ENCODE results near the gene SHPK.

DNA sequence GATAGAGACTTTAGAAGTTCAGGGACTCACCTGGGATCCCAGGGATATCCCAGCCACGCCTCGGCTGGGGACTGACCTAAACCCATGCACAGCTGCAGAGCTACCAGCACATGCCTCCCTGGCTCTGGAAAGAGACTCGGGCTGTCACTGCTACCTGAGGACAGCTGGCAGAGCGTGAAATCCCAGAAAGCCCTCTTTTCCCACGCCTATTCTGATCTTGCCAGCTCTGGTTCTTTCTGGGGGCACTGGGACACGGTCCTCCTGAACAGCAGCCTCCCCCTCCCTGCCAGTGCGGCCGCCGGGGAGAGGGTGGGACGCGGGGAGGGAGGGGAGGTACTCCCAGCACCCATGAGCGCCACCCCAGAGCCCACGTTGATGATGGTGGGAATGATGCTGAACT, 49.1 kb upstream of the SHPK start:
- no peak for TF ChIP-seq POLR2A (IDR thresholded peaks at IDR 0.05; ENCODE audit: borderline replicate concordance, extremely low read depth, insufficient read depth, insufficient read length)
- TF ChIP-seq SP1 (IDR thresholded peaks at IDR 0.05; ENCODE audit: low read depth) = no peak
- TF ChIP-seq, protein P1, sequence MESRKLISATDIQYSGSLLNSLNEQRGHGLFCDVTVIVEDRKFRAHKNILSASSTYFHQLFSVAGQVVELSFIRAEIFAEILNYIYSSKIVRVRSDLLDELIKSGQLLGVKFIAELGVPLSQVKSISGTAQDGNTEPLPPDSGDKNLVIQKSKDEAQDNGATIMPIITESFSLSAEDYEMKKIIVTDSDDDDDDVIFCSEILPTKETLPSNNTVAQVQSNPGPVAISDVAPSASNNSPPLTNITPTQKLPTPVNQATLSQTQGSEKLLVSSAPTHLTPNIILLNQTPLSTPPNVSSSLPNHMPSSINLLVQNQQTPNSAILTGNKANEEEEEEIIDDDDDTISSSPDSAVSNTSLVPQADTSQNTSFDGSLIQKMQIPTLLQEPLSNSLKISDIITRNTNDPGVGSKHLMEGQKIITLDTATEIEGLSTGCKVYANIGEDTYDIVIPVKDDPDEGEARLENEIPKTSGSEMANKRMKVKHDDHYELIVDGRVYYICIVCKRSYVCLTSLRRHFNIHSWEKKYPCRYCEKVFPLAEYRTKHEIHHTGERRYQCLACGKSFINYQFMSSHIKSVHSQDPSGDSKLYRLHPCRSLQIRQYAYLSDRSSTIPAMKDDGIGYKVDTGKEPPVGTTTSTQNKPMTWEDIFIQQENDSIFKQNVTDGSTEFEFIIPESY (IDR thresholded peaks at IDR 0.05; ENCODE audit: extremely low read depth, insufficient replicate concordance, low read length) = no peak
- TF ChIP-seq, protein P2, sequence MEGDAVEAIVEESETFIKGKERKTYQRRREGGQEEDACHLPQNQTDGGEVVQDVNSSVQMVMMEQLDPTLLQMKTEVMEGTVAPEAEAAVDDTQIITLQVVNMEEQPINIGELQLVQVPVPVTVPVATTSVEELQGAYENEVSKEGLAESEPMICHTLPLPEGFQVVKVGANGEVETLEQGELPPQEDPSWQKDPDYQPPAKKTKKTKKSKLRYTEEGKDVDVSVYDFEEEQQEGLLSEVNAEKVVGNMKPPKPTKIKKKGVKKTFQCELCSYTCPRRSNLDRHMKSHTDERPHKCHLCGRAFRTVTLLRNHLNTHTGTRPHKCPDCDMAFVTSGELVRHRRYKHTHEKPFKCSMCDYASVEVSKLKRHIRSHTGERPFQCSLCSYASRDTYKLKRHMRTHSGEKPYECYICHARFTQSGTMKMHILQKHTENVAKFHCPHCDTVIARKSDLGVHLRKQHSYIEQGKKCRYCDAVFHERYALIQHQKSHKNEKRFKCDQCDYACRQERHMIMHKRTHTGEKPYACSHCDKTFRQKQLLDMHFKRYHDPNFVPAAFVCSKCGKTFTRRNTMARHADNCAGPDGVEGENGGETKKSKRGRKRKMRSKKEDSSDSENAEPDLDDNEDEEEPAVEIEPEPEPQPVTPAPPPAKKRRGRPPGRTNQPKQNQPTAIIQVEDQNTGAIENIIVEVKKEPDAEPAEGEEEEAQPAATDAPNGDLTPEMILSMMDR (IDR thresholded peaks at IDR 0.05 in 2 of 3, conservative IDR thresholded peaks at IDR 0.05 in 1 of 3; ENCODE audit: borderline replicate concordance in 1 of 3, insufficient read depth in 1 of 3, low read depth in 2 of 3, low read length in 2 of 3) = no peak

Measured in HCT116 (cell line).